ENCODE results near the gene TLCD3B. TPM values are rescaled to one million over a fixed set of nuclear protein-coding genes. Genes with fewer than 3 reads are reported as not detected.

Gene TLCD3B
- total and polyA plus RNA-seq, 12 donors: 0.11 to 10.6 (median 0.72) TPM; not detected in 3

DNA sequence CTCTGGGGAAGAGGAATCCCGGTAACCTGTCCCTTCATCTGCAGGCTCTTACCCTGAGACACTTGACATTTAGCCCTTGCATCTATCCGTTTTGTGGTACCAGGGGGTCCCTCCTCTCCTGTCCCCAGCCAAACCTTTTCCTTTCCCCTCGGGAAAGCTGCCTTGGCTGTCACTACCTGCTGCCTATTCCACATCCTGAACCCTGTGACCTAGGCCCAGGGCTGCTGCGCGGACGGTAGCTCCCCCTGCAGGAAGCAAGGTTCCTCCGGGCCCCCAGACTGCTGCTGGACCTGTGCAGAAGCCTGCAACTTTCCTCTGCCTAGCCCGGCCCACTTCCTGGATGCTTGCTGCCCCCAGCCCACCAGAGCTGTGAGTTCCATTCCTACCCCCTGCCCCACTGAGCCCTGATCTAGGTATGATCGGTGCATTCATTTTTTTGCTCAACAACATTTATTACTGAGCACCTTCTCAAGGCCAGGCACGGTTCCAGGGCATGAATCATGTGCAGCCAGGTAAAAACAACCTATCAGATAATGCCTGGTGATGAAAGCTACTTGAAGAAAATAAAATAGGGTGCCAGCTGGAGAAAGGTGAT, 24.0 kb upstream of the TLCD3B start:
- peaks cover 0 to 13% of the 10 kb centered on the region in 2 donors for H3K4me1 ChIP-seq (replicated peaks in 1 of 2)
- no peaks in the 10 kb centered on the region for H3K27me3 ChIP-seq
- no peaks in the 10 kb centered on the region for H3K36me3 ChIP-seq (replicated peaks in 1 of 2)
- no peaks in the 10 kb centered on the region for H3K9me3 ChIP-seq (replicated peaks in 1 of 3)
- intact Hi-C loops (cut with DNase I): no loop called here
- no peak overlapping the region for H3K27ac ChIP-seq
- no peak for TF ChIP-seq POLR2A (IDR thresholded peaks at IDR 0.05)
- TF ChIP-seq, protein P1, sequence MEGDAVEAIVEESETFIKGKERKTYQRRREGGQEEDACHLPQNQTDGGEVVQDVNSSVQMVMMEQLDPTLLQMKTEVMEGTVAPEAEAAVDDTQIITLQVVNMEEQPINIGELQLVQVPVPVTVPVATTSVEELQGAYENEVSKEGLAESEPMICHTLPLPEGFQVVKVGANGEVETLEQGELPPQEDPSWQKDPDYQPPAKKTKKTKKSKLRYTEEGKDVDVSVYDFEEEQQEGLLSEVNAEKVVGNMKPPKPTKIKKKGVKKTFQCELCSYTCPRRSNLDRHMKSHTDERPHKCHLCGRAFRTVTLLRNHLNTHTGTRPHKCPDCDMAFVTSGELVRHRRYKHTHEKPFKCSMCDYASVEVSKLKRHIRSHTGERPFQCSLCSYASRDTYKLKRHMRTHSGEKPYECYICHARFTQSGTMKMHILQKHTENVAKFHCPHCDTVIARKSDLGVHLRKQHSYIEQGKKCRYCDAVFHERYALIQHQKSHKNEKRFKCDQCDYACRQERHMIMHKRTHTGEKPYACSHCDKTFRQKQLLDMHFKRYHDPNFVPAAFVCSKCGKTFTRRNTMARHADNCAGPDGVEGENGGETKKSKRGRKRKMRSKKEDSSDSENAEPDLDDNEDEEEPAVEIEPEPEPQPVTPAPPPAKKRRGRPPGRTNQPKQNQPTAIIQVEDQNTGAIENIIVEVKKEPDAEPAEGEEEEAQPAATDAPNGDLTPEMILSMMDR (IDR thresholded peaks at IDR 0.05): peak in 2 of 6 experiments; percentile 27 to 28
- 26 to 34% (median 34%) methylated on average over 8 to 10 of the region's 10 CpGs for WGBS, 4 donors
- no peak overlapping the region for H3K4me3 ChIP-seq
- no peak for DNase-seq

DNA sequence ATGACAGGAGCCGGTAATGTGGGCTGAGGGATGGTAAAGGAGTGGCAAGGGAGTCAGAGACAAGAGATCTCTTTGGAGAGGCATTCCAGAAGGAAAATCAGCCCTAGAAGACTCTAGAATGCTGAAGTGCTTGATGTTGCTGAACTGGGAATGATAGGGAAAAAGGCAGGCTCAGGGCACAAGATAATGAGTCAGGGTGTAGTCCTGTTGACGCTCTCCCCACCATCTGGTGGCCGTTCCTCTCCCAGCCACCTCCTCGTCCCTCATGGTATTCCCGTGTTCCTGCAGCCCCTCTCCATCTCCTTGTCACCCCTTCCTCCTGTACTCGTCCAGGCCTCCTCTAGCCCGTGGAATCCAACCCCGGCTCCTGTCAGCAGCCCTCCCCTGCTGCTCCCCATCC, 23.4 kb upstream of the TLCD3B start:
- no peaks in the 10 kb centered on the region for H3K9me3 ChIP-seq (replicated peaks in 1 of 3)
- 85 to 89% (median 86%) methylated on average over 8 of the region's 8 CpGs for WGBS, 4 donors
- no peaks in the 10 kb centered on the region for H3K36me3 ChIP-seq (replicated peaks in 1 of 2)
- H3K4me1 ChIP-seq (replicated peaks in 1 of 2): peaks cover 0 to 13% of the 10 kb centered on the region in 2 donors
- no peaks in the 10 kb centered on the region for H3K27me3 ChIP-seq
- no peak overlapping the region for H3K4me3 ChIP-seq
- intact Hi-C loops (cut with DNase I): no loop called here
- TF ChIP-seq POLR2A (IDR thresholded peaks at IDR 0.05): no peak
- TF ChIP-seq, protein P1 (IDR thresholded peaks at IDR 0.05): no peak
- no peak overlapping the region for H3K27ac ChIP-seq
- no peak for DNase-seq

DNA sequence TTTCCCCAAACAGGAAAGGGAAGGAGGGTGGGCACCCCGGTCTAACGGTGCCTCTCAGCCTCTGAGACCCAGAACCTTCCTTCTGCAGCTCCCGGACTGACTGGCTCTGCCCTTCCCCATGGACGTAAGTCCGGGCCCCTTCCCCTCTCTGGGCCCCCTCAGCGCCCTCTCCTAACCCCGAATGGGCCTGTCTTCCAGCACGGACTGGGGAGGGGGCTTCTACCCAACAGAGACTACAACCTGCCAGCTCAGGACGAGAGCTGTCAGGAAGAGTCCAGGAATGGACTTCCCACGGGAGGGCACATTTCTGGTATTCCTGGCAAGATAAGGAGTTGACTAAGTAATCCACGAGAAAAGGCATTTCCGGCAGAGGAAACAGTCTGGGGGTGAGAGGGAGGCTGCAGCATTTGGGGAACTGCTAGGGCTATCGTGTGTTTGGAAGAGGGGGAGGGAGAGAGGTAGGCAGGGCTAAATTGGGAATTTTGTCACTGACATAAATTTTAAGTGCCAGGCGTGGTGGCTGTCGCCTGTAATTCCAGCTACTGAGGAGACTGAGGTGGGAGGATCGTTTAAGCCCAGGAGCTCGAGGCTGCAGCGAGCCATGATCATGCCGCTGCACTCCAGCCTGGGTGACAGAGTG, 22.4 kb upstream of the TLCD3B start:
- DNase-seq: no peak
- peak overlapping the region in 2 of 5 donors; percentile 26 to 60 for H3K27ac ChIP-seq
- peaks cover 0 to 13% of the 10 kb centered on the region in 2 donors for H3K4me1 ChIP-seq (replicated peaks in 1 of 2)
- whole genome bisulfite sequencing, 4 donors: 6 to 15% (median 10%) methylated on average over 10 to 19 of the region's 19 CpGs
- no peaks in the 10 kb centered on the region for H3K36me3 ChIP-seq (replicated peaks in 1 of 2)
- TF ChIP-seq, protein P1 (IDR thresholded peaks at IDR 0.05): no peak
- TF ChIP-seq POLR2A (IDR thresholded peaks at IDR 0.05): no peak
- H3K9me3 ChIP-seq (replicated peaks in 1 of 3): no peaks in the 10 kb centered on the region
- intact Hi-C loops (cut with DNase I): no loop called here
- H3K27me3 ChIP-seq: no peaks in the 10 kb centered on the region
- peak overlapping the region in 3 of 4 donors; percentile 32 to 70 (median 48) for H3K4me3 ChIP-seq

DNA sequence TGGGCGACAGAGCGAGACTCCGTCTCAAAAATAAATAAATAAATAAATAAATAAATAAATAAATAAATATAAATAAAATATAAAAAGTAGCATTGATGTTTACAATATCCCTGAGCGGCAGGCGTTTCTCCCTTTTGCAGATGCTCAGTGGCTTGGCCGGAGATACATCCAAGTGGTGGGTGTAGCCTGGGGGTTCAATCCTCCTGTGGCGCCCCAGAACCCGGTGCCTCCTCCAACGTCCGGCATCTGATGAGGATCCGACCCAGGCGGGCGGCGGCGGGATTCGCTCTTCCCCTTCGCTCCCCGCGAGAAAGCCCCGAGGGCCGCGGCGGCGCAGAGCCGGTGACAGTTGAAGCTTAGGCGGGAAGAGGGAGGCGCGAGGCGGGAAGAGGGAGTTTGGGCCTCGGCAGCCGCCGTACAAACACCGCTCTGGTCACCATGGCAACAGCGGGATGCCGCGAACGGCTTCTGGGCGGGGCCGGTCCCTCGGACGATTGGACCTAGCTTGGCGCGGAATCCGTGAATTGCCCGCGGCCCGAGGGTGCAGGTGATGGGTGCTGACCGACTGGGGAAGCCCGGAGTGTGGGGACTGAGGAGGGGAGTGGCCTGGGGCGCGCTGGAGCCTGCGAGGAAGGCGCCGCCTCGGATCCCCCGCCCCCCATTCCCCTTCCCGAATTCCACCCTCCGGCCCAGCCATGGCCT, 21.8 kb upstream of the TLCD3B start:
- peak; percentile 94 to 97 (median 95) for DNase-seq
- Histone ChIP-seq H3K4me1 (replicated peaks in 1 of 2) (peaks cover 0 to 13% of the 10 kb centered on the region in 2 donors), H3K27ac (peak overlapping the region in 2 of 5 donors; percentile 26 to 60), H3K9me3 (replicated peaks in 1 of 3) (no peaks in the 10 kb centered on the region), H3K27me3 (no peaks in the 10 kb centered on the region), H3K36me3 (replicated peaks in 1 of 2) (no peaks in the 10 kb centered on the region), H3K4me3 (peak overlapping the region in 3 of 4 donors; percentile 32 to 70 (median 48))
- WGBS, 4 donors: 5 to 11% (median 8%) methylated on average over 23 to 57 of the region's 58 CpGs
- TF ChIP-seq, protein P1 (IDR thresholded peaks at IDR 0.05): no peak
- TF ChIP-seq POLR2A (IDR thresholded peaks at IDR 0.05): no peak
- intact Hi-C loops (cut with DNase I): no loop called here
